ENCODE results near the gene TCF20. TPM values are rescaled to one million over a fixed set of nuclear protein-coding genes. Genes with fewer than 3 reads are reported as not detected.

Gene TCF20
- total and polyA plus RNA-seq, 2 donors (not counting 1 experiment from before 2014, with no cell fraction given), result 16.4 to 81.3 TPM

DNA sequence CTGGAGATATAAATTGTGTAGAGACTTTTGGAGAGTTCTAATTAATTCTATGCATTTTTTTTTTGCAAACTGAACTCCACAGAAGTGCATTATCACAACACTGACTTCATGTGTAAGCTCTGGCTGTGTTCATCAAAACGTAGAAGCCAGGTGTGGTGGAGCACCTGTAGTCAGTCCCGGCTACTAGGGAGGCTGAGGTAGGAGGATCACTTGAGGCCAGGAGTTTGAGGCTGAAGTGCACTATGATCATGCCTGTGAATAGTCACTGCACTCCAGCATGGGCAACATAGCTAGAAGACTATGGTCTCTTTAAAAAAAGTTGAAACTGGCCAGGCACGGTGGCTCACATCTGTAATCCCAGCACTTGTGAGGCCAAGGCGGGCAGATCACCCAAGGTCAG, 20.6 kb downstream of the TCF20 start:
- H3K4me3 ChIP-seq (ENCODE audit: control extremely low read depth in 1 of 5, extremely low read depth in 1 of 5, insufficient read depth in 1 of 5, low read depth in 2 of 5, low read length in 4 of 5), result no peak overlapping the region
- H3K4me1 ChIP-seq (ENCODE audit: control insufficient read depth in 2 of 2, insufficient read depth in 2 of 2, low read length in 2 of 2), result no peaks in the 10 kb centered on the region
- Mint-ChIP-seq H3K27ac (no peak overlapping the region), H3K9me3 (ENCODE audit: insufficient read depth) (no peaks in the 10 kb centered on the region), H3K27me3 (no peaks in the 10 kb centered on the region), H3K4me3 (no peak overlapping the region), H3K4me1 (peaks cover 33% of the 10 kb centered on the region)
- no peaks in the 10 kb centered on the region for H3K27me3 ChIP-seq (replicated peaks in 1 of 4; ENCODE audit: control extremely low read depth in 1 of 4, control insufficient read depth in 3 of 4, insufficient read depth in 4 of 4, low read length in 3 of 4)
- H3K27ac ChIP-seq (ENCODE audit: low read length in 2 of 2), result no peak overlapping the region
- no peak for ATAC-seq (ENCODE audit: low read depth)
- no peak overlapping the region for H2AFZ ChIP-seq (ENCODE audit: insufficient read depth, low read depth, low read length, poor library complexity, severe bottlenecking)
- ChIA-PET CTCF (no interaction called here), POLR2A (no interaction called here)
- no peak overlapping the region for H3K4me2 ChIP-seq (replicated peaks; ENCODE audit: low read depth, low read length, poor library complexity, severe bottlenecking)
- no peaks in the 10 kb centered on the region for H3K9me3 ChIP-seq (ENCODE audit: control extremely low read depth in 1 of 3, control insufficient read depth in 2 of 3, insufficient read depth in 1 of 3, low read length in 2 of 3)
- H3K36me3 ChIP-seq (replicated peaks in 1 of 2; ENCODE audit: control extremely low read depth in 1 of 2, control insufficient read depth in 1 of 2, extremely low read depth in 1 of 2, insufficient read depth in 2 of 2, low read length in 1 of 2), result peaks cover 0 to 9% of the 10 kb centered on the region in 2 experiments
- TF ChIP-seq, protein P1, sequence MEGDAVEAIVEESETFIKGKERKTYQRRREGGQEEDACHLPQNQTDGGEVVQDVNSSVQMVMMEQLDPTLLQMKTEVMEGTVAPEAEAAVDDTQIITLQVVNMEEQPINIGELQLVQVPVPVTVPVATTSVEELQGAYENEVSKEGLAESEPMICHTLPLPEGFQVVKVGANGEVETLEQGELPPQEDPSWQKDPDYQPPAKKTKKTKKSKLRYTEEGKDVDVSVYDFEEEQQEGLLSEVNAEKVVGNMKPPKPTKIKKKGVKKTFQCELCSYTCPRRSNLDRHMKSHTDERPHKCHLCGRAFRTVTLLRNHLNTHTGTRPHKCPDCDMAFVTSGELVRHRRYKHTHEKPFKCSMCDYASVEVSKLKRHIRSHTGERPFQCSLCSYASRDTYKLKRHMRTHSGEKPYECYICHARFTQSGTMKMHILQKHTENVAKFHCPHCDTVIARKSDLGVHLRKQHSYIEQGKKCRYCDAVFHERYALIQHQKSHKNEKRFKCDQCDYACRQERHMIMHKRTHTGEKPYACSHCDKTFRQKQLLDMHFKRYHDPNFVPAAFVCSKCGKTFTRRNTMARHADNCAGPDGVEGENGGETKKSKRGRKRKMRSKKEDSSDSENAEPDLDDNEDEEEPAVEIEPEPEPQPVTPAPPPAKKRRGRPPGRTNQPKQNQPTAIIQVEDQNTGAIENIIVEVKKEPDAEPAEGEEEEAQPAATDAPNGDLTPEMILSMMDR (IDR thresholded peaks at IDR 0.05), result no peak
- no peak for TF ChIP-seq EZH2 (IDR thresholded peaks at IDR 0.05; ENCODE audit: borderline replicate concordance, insufficient read depth, low read depth, low read length, poor library complexity, severe bottlenecking)
- intact Hi-C loops (cut with micrococcal nuclease), result no loop called here
- H3K79me2 ChIP-seq (ENCODE audit: control insufficient read depth, insufficient read depth, low read length), result peaks cover 97% of the 10 kb centered on the region
- no peak for DNase-seq
- peaks cover 94% of the 10 kb centered on the region for H4K20me1 ChIP-seq (ENCODE audit: control insufficient read depth, insufficient read depth, low read length, poor library complexity, severe bottlenecking)
- WGBS (ENCODE audit: insufficient coverage), result 97% methylated on average over 3 of the region's 4 CpGs
- H3K9ac ChIP-seq (ENCODE audit: low read length), result no peak overlapping the region

GRCh38 chr22:42248995-42249394, 21.5 kb downstream of the TCF20 start:
- no peak overlapping the region for H3K4me3 Mint-ChIP-seq
- H3K4me3 ChIP-seq (ENCODE audit: control extremely low read depth in 1 of 5, extremely low read depth in 1 of 5, insufficient read depth in 1 of 5, low read depth in 2 of 5, low read length in 4 of 5), result no peak overlapping the region
- ATAC-seq (ENCODE audit: low read depth), result no peak
- TF ChIP-seq EZH2 (IDR thresholded peaks at IDR 0.05; ENCODE audit: borderline replicate concordance, insufficient read depth, low read depth, low read length, poor library complexity, severe bottlenecking), result no peak
- TF ChIP-seq, protein P1 (IDR thresholded peaks at IDR 0.05), result no peak
- peaks cover 36% of the 10 kb centered on the region for H3K4me1 Mint-ChIP-seq
- no peaks in the 10 kb centered on the region for H3K4me1 ChIP-seq (ENCODE audit: control insufficient read depth in 2 of 2, insufficient read depth in 2 of 2, low read length in 2 of 2)
- H2AFZ ChIP-seq (ENCODE audit: insufficient read depth, low read depth, low read length, poor library complexity, severe bottlenecking), result no peak overlapping the region
- no peak overlapping the region for H3K27ac ChIP-seq (ENCODE audit: low read length in 2 of 2)
- ChIA-PET CTCF (no interaction called here), POLR2A (no interaction called here)
- peaks cover 89% of the 10 kb centered on the region for H4K20me1 ChIP-seq (ENCODE audit: control insufficient read depth, insufficient read depth, low read length, poor library complexity, severe bottlenecking)
- H3K27me3 Mint-ChIP-seq, result no peaks in the 10 kb centered on the region
- DNase-seq, result no peak
- no peaks in the 10 kb centered on the region for H3K9me3 ChIP-seq (ENCODE audit: control extremely low read depth in 1 of 3, control insufficient read depth in 2 of 3, insufficient read depth in 1 of 3, low read length in 2 of 3)
- H3K4me2 ChIP-seq (replicated peaks; ENCODE audit: low read depth, low read length, poor library complexity, severe bottlenecking), result no peak overlapping the region
- H3K9ac ChIP-seq (ENCODE audit: low read length), result no peak overlapping the region
- no peak overlapping the region for H3K27ac Mint-ChIP-seq
- peaks cover 0 to 9% of the 10 kb centered on the region in 2 experiments for H3K36me3 ChIP-seq (replicated peaks in 1 of 2; ENCODE audit: control extremely low read depth in 1 of 2, control insufficient read depth in 1 of 2, extremely low read depth in 1 of 2, insufficient read depth in 2 of 2, low read length in 1 of 2)
- no peaks in the 10 kb centered on the region for H3K9me3 Mint-ChIP-seq (ENCODE audit: insufficient read depth)
- 67% methylated on average over 1 of the region's 1 CpG for WGBS (ENCODE audit: insufficient coverage)
- no peaks in the 10 kb centered on the region for H3K27me3 ChIP-seq (replicated peaks in 1 of 4; ENCODE audit: control extremely low read depth in 1 of 4, control insufficient read depth in 3 of 4, insufficient read depth in 4 of 4, low read length in 3 of 4)
- intact Hi-C loops (cut with micrococcal nuclease), result no loop called here
- peaks cover 92% of the 10 kb centered on the region for H3K79me2 ChIP-seq (ENCODE audit: control insufficient read depth, insufficient read depth, low read length)

Measured in B cell (primary cell).